H1 (cell line): ENCODE measurements around the gene PITRM1. TPM values are rescaled to one million over a fixed set of nuclear protein-coding genes. Genes with fewer than 3 reads are reported as not detected.

ENCODE experiments used
- ATF3 ChIP-seq: IDR thresholded peaks from 2 replicates; pipeline ENCODE4 v1.6.1; 2011; ENCODE audit warnings: low read depth, mild to moderate bottlenecking, low read length; ENCODE audit not compliant: insufficient read depth
- CHD2 ChIP-seq: IDR thresholded peaks from 2 replicates; pipeline ENCODE4 v1.6.1; 2012; ENCODE audit warnings: low read length, improper control_type of control experiment
- CTCF ChIP-seq, 3 experiments: IDR thresholded peaks; 1 replicate in 2 of 3; 2 replicates in 1 of 3; pipeline versions ENCODE4 v1.5.1 to v1.6.1; 2011; ENCODE audit warnings: low read length in 3 of 3, mild to moderate bottlenecking in 3 of 3, inconsistent platforms in 2 of 3, low read depth in 1 of 3, moderate library complexity in 1 of 3; ENCODE audit not compliant: insufficient read depth in 1 of 3; ENCODE audit errors: control extremely low read depth in 1 of 3
- KDM1A ChIP-seq: fragments of 200-600, 300-600 bp; sonication (generic); IDR thresholded peaks from 2 replicates; pipeline ENCODE4 v1.7.1; 2016; ENCODE audit warnings: mild to moderate bottlenecking, low read length, borderline replicate concordance
- PHF8 ChIP-seq: fragments of 200-600 bp; sonication (generic); conservative IDR thresholded peaks from 2 replicates; pipeline ENCODE4 v1.7.1; 2012; ENCODE audit warnings: low read depth, mild to moderate bottlenecking, inconsistent platforms, low read length, moderate library complexity
- SIN3A ChIP-seq, 2 experiments: IDR thresholded peaks in 1 of 2; conservative IDR thresholded peaks in 1 of 2; 2 replicates each; pipeline ENCODE4 v1.6.1; 2011 to 2012; ENCODE audit warnings: low read length in 2 of 2, improper control_type of control experiment in 1 of 2, low read depth in 1 of 2, mild to moderate bottlenecking in 1 of 2
- SIRT6 ChIP-seq: IDR thresholded peaks from one replicate; pipeline ENCODE4 v1.7.1; 2012; ENCODE audit warnings: low read length, inconsistent platforms
- polyA plus RNA-seq, 7 experiments: library from polyadenylated mRNA; depleted of rRNA in 3 of 7; stranded (reverse) in 5 of 7; unstranded in 2 of 7; fragments of >200 nt in 5 of 7; fragments of 200-250 nt in 2 of 7; gene quantifications; 1 replicate in 5 of 7; 2 replicates in 1 of 7; 4 replicates in 1 of 7; pipeline versions ENCODE4 v1.2.1 to v1.2.3, GENCODE V29; 2011 to 2013; ENCODE audit warnings: missing spikeins in 2 of 7, mixed read lengths in 2 of 7
- total RNA-seq: library from RNA; stranded (reverse); fragmentation: NEBNext Ultra II Directional; extraction: Animal tissue kit (Norgen Biotek cat#: 25700); gene quantifications from 2 replicates; pipeline ENCODE4 v1.2.1, GENCODE V29; 2021

The PITRM1 gene
- total and polyA plus RNA-seq, 2 of the 8 experiments (the other 6 are each of a cell fraction or from before 2014, with no cell fraction given) = 18.6 to 31.5 TPM

GRCh38 chr10:3148994-3149393, 23.6 kb downstream of the PITRM1 start (continued):
- TF ChIP-seq CTCF (IDR thresholded peaks at IDR 0.05; ENCODE audit: control extremely low read depth in 1 of 3, insufficient read depth in 1 of 3, low read depth in 1 of 3, low read length in 3 of 3) (no peak), CHD2 (no peak), KDM1A (no peak), PHF8 (no peak), ATF3 (no peak), SIRT6 (no peak), SIN3A (conservative IDR thresholded peaks at IDR 0.05 in 1 of 2, IDR thresholded peaks at IDR 0.05 in 1 of 2; ENCODE audit: low read depth in 1 of 2, low read length in 2 of 2) (no peak)
- TF ChIP-seq, all 59 proteins: peak for 0
